H1 (cell line): Measurements from ENCODE around the gene KIAA0513. TPM values are rescaled to one million over a fixed set of nuclear protein-coding genes. Genes with fewer than 3 reads are reported as not detected.

Experiments
- CTCF ChIA-PET: fragments of 300-600 bp; sonication (Branson Sonifier 250); formaldehyde crosslinking; loops from one replicate; lab custom pipeline; 2021; ENCODE audit not compliant: partially characterized antibody; lab: Charles Lee
- POLR2A ChIA-PET: fragments of 300-600 bp; sonication (Branson Sonifier 250); formaldehyde crosslinking; loops from one replicate; lab custom pipeline; 2021; ENCODE audit warnings: inconsistent platforms; ENCODE audit not compliant: partially characterized antibody; lab: Charles Lee
- DNase-seq, 2 experiments: peaks; one replicate each; pipeline versions ENCODE4 v3.0.0 to v3.0.0-alpha.2; 2010 to 2022; ENCODE audit warnings: low spot score in 2 of 2, low read depth in 1 of 2, mixed read lengths in 1 of 2
- FAIRE-seq: peaks from 2 replicates; lab custom pipeline; 2011; peaks lifted over from hg19 to GRCh38; lab: Jason Lieb, UNC
- H2AFZ ChIP-seq: 2 replicates; pipeline ENCODE4 v1.8.1; 2012; ENCODE audit warnings: low read length, inconsistent platforms
- H2AK5ac ChIP-seq: 2 replicates; pipeline ENCODE4 v1.6.1; 2013; ENCODE audit warnings: low read depth, low read length
- H2BK120ac ChIP-seq: replicated peaks from 2 replicates; pipeline ENCODE3; 2013; ENCODE audit warnings: low read depth, low read length, inconsistent platforms
- H2BK12ac ChIP-seq: 2 replicates; pipeline ENCODE4 v1.6.1; 2013; ENCODE audit warnings: low read depth, low read length
- H2BK15ac ChIP-seq: 2 replicates; pipeline ENCODE4 v1.6.1; 2013; ENCODE audit warnings: low read length
- H2BK20ac ChIP-seq: 2 replicates; pipeline ENCODE4 v1.6.1; 2013; ENCODE audit warnings: low read length
- H2BK5ac ChIP-seq: 2 replicates; pipeline ENCODE4 v1.6.1; 2013; ENCODE audit warnings: low read depth, low read length
- H3K14ac ChIP-seq: 2 replicates; pipeline ENCODE4 v1.6.1; 2013; ENCODE audit warnings: inconsistent platforms; ENCODE audit not compliant: insufficient read length
- H3K18ac ChIP-seq: 2 replicates; pipeline ENCODE4 v1.6.1; 2013; ENCODE audit warnings: low read length; ENCODE audit errors: extremely low read depth
- H3K23ac ChIP-seq: 2 replicates; pipeline ENCODE4 v1.6.1; 2013; ENCODE audit warnings: inconsistent platforms; ENCODE audit not compliant: insufficient read length
- H3K23me2 ChIP-seq: 2 replicates; pipeline ENCODE4 v1.6.1; 2013; ENCODE audit warnings: low read depth, low read length
- H3K27ac ChIP-seq: 2 replicates; pipeline ENCODE4 v1.6.1; 2011; ENCODE audit warnings: low read depth, low read length, inconsistent platforms
- H3K27me3 ChIP-seq, 4 experiments: replicated peaks in 1 of 4; 1 replicate in 1 of 4; 2 replicates in 3 of 4; pipeline versions ENCODE4 v1.6.1 to v1.8.1; 2011 to 2013; ENCODE audit warnings: low read length in 3 of 4, mild to moderate bottlenecking in 3 of 4, inconsistent platforms in 2 of 4, mixed read lengths in 2 of 4, moderate library complexity in 1 of 4; ENCODE audit not compliant: control insufficient read depth in 3 of 4, insufficient read depth in 3 of 4; ENCODE audit errors: extremely low read depth in 1 of 4
- H3K36me3 ChIP-seq, 4 experiments: 2 replicates each; pipeline versions ENCODE4 v1.6.1 to v1.8.1; 2011 to 2013; ENCODE audit warnings: mild to moderate bottlenecking in 4 of 4, low read length in 3 of 4, moderate library complexity in 2 of 4, control low read depth in 1 of 4, inconsistent platforms in 1 of 4; ENCODE audit not compliant: insufficient read depth in 4 of 4, control insufficient read depth in 2 of 4
- H3K4ac ChIP-seq: replicated peaks from 2 replicates; pipeline ENCODE3; 2013; ENCODE audit warnings: low read length, low read depth, mixed read lengths, inconsistent platforms; ENCODE audit not compliant: insufficient read length
- H3K4me1 ChIP-seq, 4 experiments: replicated peaks in 1 of 4; 1 replicate in 1 of 4; 2 replicates in 3 of 4; pipeline versions ENCODE4 v1.6.1 to v1.8.1; 2011 to 2013; ENCODE audit warnings: low read length in 3 of 4, inconsistent platforms in 2 of 4, mixed read lengths in 1 of 4; ENCODE audit not compliant: insufficient read depth in 4 of 4, control insufficient read depth in 3 of 4
- H3K4me2 ChIP-seq, 2 experiments: 2 replicates each; pipeline versions ENCODE4 v1.6.1 to v1.8.1; 2011 to 2013; ENCODE audit warnings: low read depth in 2 of 2, low read length in 2 of 2, control low read depth in 1 of 2, inconsistent platforms in 1 of 2, mild to moderate bottlenecking in 1 of 2; ENCODE audit not compliant: insufficient read depth in 1 of 2
- H3K4me3 ChIP-seq, 4 experiments: fragments of 200-600, 300-600 bp in 1 of 4; sonication (generic), shearing (Covaris generic), sonication (Bioruptor Twin) in 1 of 4; 2 replicates each; pipeline versions ENCODE4 v1.5.1 to v1.8.1; 2011 to 2016; ENCODE audit warnings: low read length in 4 of 4, low read depth in 3 of 4, control low read depth in 2 of 4, inconsistent platforms in 2 of 4, mild to moderate bottlenecking in 2 of 4, mixed read lengths in 1 of 4, moderate library complexity in 1 of 4; ENCODE audit not compliant: insufficient read depth in 2 of 4; ENCODE audit errors: extremely low read depth in 1 of 4
- H3K56ac ChIP-seq: replicated peaks from 2 replicates; pipeline ENCODE3; 2013; ENCODE audit warnings: low read depth, mild to moderate bottlenecking, mixed read lengths, low read length, inconsistent platforms; ENCODE audit not compliant: insufficient read length
- H3K79me1 ChIP-seq: 2 replicates; pipeline ENCODE4 v1.6.1; 2013; ENCODE audit warnings: low read depth, low read length, control low read depth
- H3K79me2 ChIP-seq, 2 experiments: 2 replicates each; pipeline versions ENCODE4 v1.6.1 to v1.8.1; 2012 to 2013; ENCODE audit warnings: low read length in 2 of 2, mild to moderate bottlenecking in 2 of 2, inconsistent platforms in 1 of 2; ENCODE audit not compliant: insufficient read depth in 2 of 2, control insufficient read depth in 1 of 2
- H3K9ac ChIP-seq, 4 experiments: replicated peaks in 1 of 4; 1 replicate in 1 of 4; 2 replicates in 3 of 4; pipeline versions ENCODE4 v1.6.1 to v1.8.1; 2011 to 2013; ENCODE audit warnings: low read depth in 3 of 4, low read length in 3 of 4, control low read depth in 2 of 4, mild to moderate bottlenecking in 2 of 4, moderate library complexity in 2 of 4, inconsistent platforms in 1 of 4; ENCODE audit errors: extremely low read depth in 1 of 4
- H3K9me3 ChIP-seq, 2 experiments: 2 replicates each; pipeline versions ENCODE4 v1.6.1 to v1.8.1; 2012 to 2013; ENCODE audit warnings: mild to moderate bottlenecking in 2 of 2, moderate library complexity in 2 of 2, control low read depth in 1 of 2, inconsistent platforms in 1 of 2, low read depth in 1 of 2, low read length in 1 of 2, mixed read lengths in 1 of 2; ENCODE audit not compliant: insufficient read depth in 2 of 2
- H4K20me1 ChIP-seq, 2 experiments: replicated peaks in 1 of 2; 2 replicates each; pipeline versions ENCODE3 to v1.8.1; 2011 to 2013; ENCODE audit warnings: inconsistent platforms in 2 of 2, low read length in 2 of 2, mild to moderate bottlenecking in 1 of 2; ENCODE audit not compliant: insufficient read depth in 2 of 2, control insufficient read depth in 1 of 2
- H4K5ac ChIP-seq: 2 replicates; pipeline ENCODE4 v1.6.1; 2013; ENCODE audit warnings: low read length, low read depth, mixed read lengths, inconsistent platforms; ENCODE audit not compliant: insufficient read length
- H4K8ac ChIP-seq: 2 replicates; pipeline ENCODE4 v1.8.0; 2013; ENCODE audit warnings: mild to moderate bottlenecking, moderate library complexity, low read length, inconsistent platforms; ENCODE audit not compliant: insufficient read depth; ENCODE audit errors: extremely low read depth
- H4K91ac ChIP-seq: replicated peaks from 2 replicates; pipeline ENCODE3; 2013; ENCODE audit warnings: low read length, mixed read lengths, inconsistent platforms; ENCODE audit not compliant: insufficient read length
- CHD2 ChIP-seq: IDR thresholded peaks from 2 replicates; pipeline ENCODE4 v1.6.1; 2012; ENCODE audit warnings: low read length, improper control_type of control experiment
- EZH2 ChIP-seq: fragments of 200-600 bp; sonication (generic); IDR thresholded peaks from 2 replicates; pipeline ENCODE4 v1.7.1; 2012; ENCODE audit warnings: low read depth, mild to moderate bottlenecking, moderate library complexity, low read length, inconsistent platforms; ENCODE audit not compliant: severe bottlenecking
- FOSL1 ChIP-seq: IDR thresholded peaks from 2 replicates; pipeline ENCODE4 v1.6.1; 2011; ENCODE audit warnings: mild to moderate bottlenecking, low read depth, low read length, moderate library complexity; ENCODE audit not compliant: insufficient read depth
- JUN ChIP-seq: IDR thresholded peaks from 2 replicates; pipeline ENCODE4 v1.6.1; 2011; ENCODE audit warnings: low read depth, mild to moderate bottlenecking, improper control_type of control experiment, low read length
- JUND ChIP-seq: IDR thresholded peaks from 2 replicates; pipeline ENCODE4 v1.6.1; 2011; ENCODE audit warnings: mild to moderate bottlenecking, improper control_type of control experiment, low read length
- KDM5A ChIP-seq: fragments of 200-600 bp; IDR thresholded peaks from 2 replicates; pipeline ENCODE4 v1.7.1; 2012; ENCODE audit warnings: mild to moderate bottlenecking, low read length, inconsistent platforms, mixed read lengths
- POLR2A ChIP-seq, 2 experiments: IDR thresholded peaks; 1 replicate in 1 of 2; 2 replicates in 1 of 2; pipeline ENCODE4 v1.6.1; 2011; ENCODE audit warnings: low read depth in 2 of 2, low read length in 2 of 2, mild to moderate bottlenecking in 2 of 2; ENCODE audit errors: control extremely low read depth in 1 of 2
- RAD21 ChIP-seq, 2 experiments: IDR thresholded peaks in 1 of 2; conservative IDR thresholded peaks in 1 of 2; 2 replicates each; pipeline ENCODE4 v1.6.1; 2011; ENCODE audit warnings: low read depth in 2 of 2, low read length in 2 of 2, improper control_type of control experiment in 1 of 2, inconsistent platforms in 1 of 2, mild to moderate bottlenecking in 1 of 2, moderate library complexity in 1 of 2
- SP1 ChIP-seq: IDR thresholded peaks from 2 replicates; pipeline ENCODE4 v1.6.1; 2011; ENCODE audit warnings: low read depth, low read length
- TAF1 ChIP-seq: IDR thresholded peaks from 2 replicates; pipeline ENCODE4 v1.6.1; 2011; ENCODE audit warnings: mild to moderate bottlenecking, low read depth, low read length
- TBP ChIP-seq: IDR thresholded peaks from 2 replicates; pipeline ENCODE4 v1.6.1; 2011; ENCODE audit warnings: low read depth, low read length, improper control_type of control experiment
- USF2 ChIP-seq: IDR thresholded peaks from 2 replicates; pipeline ENCODE4 v1.6.1; 2011; ENCODE audit warnings: low read length, improper control_type of control experiment
- WGBS, 2 experiments: shearing (Covaris generic) in 1 of 2; methylation state at CpG; one replicate each; pipeline versions ENCODE4 v1.1.6 to v1.1.7; 2013 to 2015; ENCODE audit warnings: low lambda C conversion rate in 2 of 2, mixed read lengths in 2 of 2, inconsistent platforms in 1 of 2, low coverage in 1 of 2, missing lambda C conversion rate in 1 of 2; ENCODE audit not compliant: insufficient replicate concordance in 2 of 2, insufficient coverage in 1 of 2, insufficient read length in 1 of 2; ENCODE audit errors: extremely low coverage in 1 of 2, missing lambda C conversion rate in 1 of 2; 5-methylcytosine and 5-hydroxymethylcytosine counted together
- polyA plus RNA-seq, 7 experiments: library from polyadenylated mRNA; depleted of rRNA in 3 of 7; stranded (reverse) in 5 of 7; unstranded in 2 of 7; fragments of >200 nt in 5 of 7; fragments of 200-250 nt in 2 of 7; gene quantifications; 1 replicate in 5 of 7; 2 replicates in 1 of 7; 4 replicates in 1 of 7; pipeline versions ENCODE4 v1.2.1 to v1.2.3, GENCODE V29; 2011 to 2013; ENCODE audit warnings: missing spikeins in 2 of 7, mixed read lengths in 2 of 7
- total RNA-seq: library from RNA; stranded (reverse); fragmentation: NEBNext Ultra II Directional; extraction: Animal tissue kit (Norgen Biotek cat#: 25700); gene quantifications from 2 replicates; pipeline ENCODE4 v1.2.1, GENCODE V29; 2021

The KIAA0513 gene
- total and polyA plus RNA-seq, 2 of the 8 experiments (the other 6 are each of a cell fraction or from before 2014, with no cell fraction given), result 2.1 to 6.1 TPM

DNA sequence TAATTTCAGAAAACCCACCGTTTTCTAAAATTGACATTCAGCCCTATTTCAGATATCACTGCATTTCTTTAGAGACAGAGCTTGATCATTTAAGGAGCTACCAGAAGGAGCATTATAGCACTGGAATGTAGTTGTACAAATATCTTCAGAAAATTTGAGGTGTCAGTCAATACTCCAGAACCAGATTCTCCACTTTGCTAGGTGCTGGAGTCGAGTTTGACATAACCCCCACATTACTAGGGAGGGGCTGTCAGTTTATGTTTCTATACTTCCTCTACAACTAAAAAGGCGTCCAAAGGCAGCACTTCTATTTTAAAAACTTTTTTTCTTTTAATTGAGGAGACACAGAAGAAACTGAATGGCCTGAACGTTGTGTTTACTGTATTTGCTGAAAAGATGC lies 892 bp upstream of the KIAA0513 start:
- no peak overlapping the region for H2AFZ ChIP-seq
- no peak overlapping the region for H4K8ac ChIP-seq
- no peak overlapping the region for H2BK120ac ChIP-seq
- H3K79me2 ChIP-seq, result no peaks in the 10 kb centered on the region
- no peaks in the 10 kb centered on the region for H3K9me3 ChIP-seq
- POLR2A ChIA-PET, result interaction anchor here (2.6 kb wide), 1 partner anchor 15 kb away, joined by 12 read pairs; the partner anchor contains the start of gene ZDHHC7
- DNase-seq, result no peak
- TF ChIP-seq POLR2A (IDR thresholded peaks at IDR 0.05; ENCODE audit: control extremely low read depth in 1 of 2, low read depth in 2 of 2, low read length in 2 of 2) (no peak), USF2 (no peak), CHD2 (no peak), TAF1 (no peak), EZH2 (no peak), JUN (no peak), RAD21 (IDR thresholded peaks at IDR 0.05 in 1 of 2, conservative IDR thresholded peaks at IDR 0.05 in 1 of 2; ENCODE audit: low read depth in 2 of 2, low read length in 2 of 2) (no peak), KDM5A (no peak), FOSL1 (no peak), JUND (no peak), TBP (no peak), SP1 (no peak)
- H3K23ac ChIP-seq, result no peak overlapping the region
- no peak overlapping the region for H3K56ac ChIP-seq
- H4K91ac ChIP-seq, result no peak overlapping the region
- H3K4me2 ChIP-seq, result peak overlapping the region; percentile 73 to 85; a peak in 2 of 4 replicates
- H3K4me3 ChIP-seq, result peak overlapping the region in 2 of 4 experiments; percentile 82 to 92; a peak in 3 of 8 replicates
- 80% methylated on average over 4 of the region's 4 CpGs; no CpG with 5 or more reads in 1 of the 2 experiments for WGBS, 2 experiments
- FAIRE-seq, result no peak
- H3K27me3 ChIP-seq, result peaks cover 0 to 14% (median 7%) of the 10 kb centered on the region in 4 experiments; a peak in 4 of 7 replicates
- no peak overlapping the region for H2BK5ac ChIP-seq
- CTCF ChIA-PET, result interaction anchor here (1.0 to 4.6 kb wide), 11 partner anchors 9 to 101 kb away, joined by 3 to 26 read pairs (median 4); partner anchors contain the start of gene ZDHHC7
- H3K14ac ChIP-seq, result no peak overlapping the region
- H3K9ac ChIP-seq, result no peak overlapping the region
- no peak overlapping the region for H2AK5ac ChIP-seq
- H3K79me1 ChIP-seq, result no peaks in the 10 kb centered on the region; the same call in 1 of the 2 replicates
- H2BK12ac ChIP-seq, result no peak overlapping the region
- no peak overlapping the region for H3K18ac ChIP-seq
- no peak overlapping the region for H4K5ac ChIP-seq
- H3K4me1 ChIP-seq, result peaks cover 3 to 7% (median 3%) of the 10 kb centered on the region in 4 experiments; a peak in 5 of 7 replicates
- H3K23me2 ChIP-seq, result peaks cover 5% of the 10 kb centered on the region
- H2BK15ac ChIP-seq, result no peak overlapping the region
- no peaks in the 10 kb centered on the region for H4K20me1 ChIP-seq
- H3K36me3 ChIP-seq, result no peaks in the 10 kb centered on the region
- no peak overlapping the region for H3K27ac ChIP-seq
- H2BK20ac ChIP-seq, result no peak overlapping the region
- no peak overlapping the region for H3K4ac ChIP-seq
